OCI-LY7 (cell line): ENCODE data around the gene SARM1. TPM values are rescaled to one million over a fixed set of nuclear protein-coding genes. Genes with fewer than 3 reads are reported as not detected.

Experiments used
- BruUV-seq: library from RNA; stranded (reverse); fragments of 400-500 nt; replicated peaks from 2 replicates; lab custom pipeline; 2021; lab: Mats Ljungman, UMichigan
- CTCF ChIA-PET: fragments of 300-600 bp; sonication (Branson Sonifier 250); formaldehyde crosslinking; loops from one replicate; lab custom pipeline; 2022; ENCODE audit warnings: antibody characterized with exemption; ENCODE audit not compliant: unreplicated experiment; lab: Charles Lee
- POLR2A ChIA-PET: fragments of 300-600 bp; sonication (Branson Sonifier 250); formaldehyde crosslinking; loops from one replicate; lab custom pipeline; 2022; ENCODE audit warnings: antibody characterized with exemption; lab: Charles Lee
- DNase-seq: peaks from one replicate; pipeline ENCODE4 v3.0.0-alpha.2; 2015; ENCODE audit warnings: low spot score
- H2AFZ ChIP-seq: fragments of 200-600 bp; sonication (generic), shearing (Covaris generic); 2 replicates; pipeline ENCODE4 v1.6.1; 2014; ENCODE audit warnings: mild to moderate bottlenecking, antibody characterized with exemption, low read length, moderate library complexity
- H3K27ac ChIP-seq: fragments of 200-600 bp; sonication (generic); 2 replicates; pipeline ENCODE4 v1.5.1; 2014; ENCODE audit warnings: mixed run types, low read depth, mild to moderate bottlenecking, moderate library complexity, low read length, inconsistent platforms; ENCODE audit not compliant: poor library complexity, severe bottlenecking
- H3K36me3 ChIP-seq: fragments of 200-600 bp; sonication (generic); 2 replicates; pipeline ENCODE4 v1.6.1; 2014; ENCODE audit warnings: mild to moderate bottlenecking, antibody characterized with exemption, low read length, moderate library complexity, mixed read lengths; ENCODE audit not compliant: insufficient read depth
- H3K4me1 ChIP-seq: fragments of 200-600 bp; sonication (generic); 2 replicates; pipeline ENCODE4 v1.5.1; 2014; ENCODE audit warnings: mild to moderate bottlenecking, low read length; ENCODE audit not compliant: insufficient read depth, poor library complexity, severe bottlenecking
- H3K4me2 ChIP-seq: fragments of 200-600 bp; sonication (generic); 2 replicates; pipeline ENCODE4 v1.6.1; 2014; ENCODE audit warnings: mild to moderate bottlenecking, low read length
- H3K4me3 ChIP-seq: fragments of 200-600 bp; sonication (generic); 2 replicates; pipeline ENCODE4 v1.5.1; 2014; ENCODE audit warnings: mild to moderate bottlenecking, low read depth, low read length; ENCODE audit not compliant: poor library complexity, severe bottlenecking
- H3K79me2 ChIP-seq: fragments of 200-600 bp; sonication (generic); 2 replicates; pipeline ENCODE4 v1.6.1; 2016; ENCODE audit warnings: low read depth, mild to moderate bottlenecking, low read length, moderate library complexity, mixed read lengths; ENCODE audit not compliant: insufficient read depth
- H3K9me2 ChIP-seq: fragments of 200-600 bp; sonication (generic); 2 replicates; pipeline ENCODE4 v1.6.1; 2016; ENCODE audit warnings: mild to moderate bottlenecking, low read length, mixed read lengths; ENCODE audit not compliant: insufficient read depth
- H3K9me3 ChIP-seq: fragments of 200-600 bp; sonication (generic); 2 replicates; pipeline ENCODE4 v1.6.1; 2014; ENCODE audit warnings: mild to moderate bottlenecking, mixed run types, low read length, mixed read lengths
- H4K20me1 ChIP-seq: fragments of 200-600 bp; sonication (generic); 2 replicates; pipeline ENCODE4 v1.6.1; 2014; ENCODE audit warnings: mild to moderate bottlenecking, antibody characterized with exemption, low read length, moderate library complexity, mixed read lengths; ENCODE audit not compliant: insufficient read depth
- EZH2phosphoT487 ChIP-seq: fragments of 200-600 bp; sonication (generic); IDR thresholded peaks from 2 replicates; pipeline ENCODE4 v1.6.1; 2018; ENCODE audit warnings: low read depth, borderline replicate concordance, mild to moderate bottlenecking, mixed run types, antibody characterized with exemption, low read length, moderate library complexity, mixed read lengths
- intact Hi-C: fragments of 100-400 bp; cut with micrococcal nuclease; formaldehyde crosslinking; loops from one replicate; pipeline ENCODE4 v1.10.0; 2022; ENCODE audit not compliant: unreplicated experiment
- total RNA-seq, 2 experiments: library from RNA; depleted of rRNA in 1 of 2; stranded (reverse); fragments of >200 nt in 1 of 2; shearing (Covaris generic) in 1 of 2; gene quantifications; 2 replicates each; pipeline ENCODE4 v1.2.3, GENCODE V29; 2014 to 2022
- TF ChIP-seq, protein P1 (sequence below): fragments of 200-600 bp; sonication (generic); conservative IDR thresholded peaks from 2 replicates; pipeline ENCODE4 v1.5.1; 2014; ENCODE audit warnings: mild to moderate bottlenecking, antibody characterized with exemption, low read length, moderate library complexity, mixed read lengths

SARM1 gene
- total RNA-seq, 2 experiments from 2014 or later, result 7.5 to 21.3 TPM

DNA sequence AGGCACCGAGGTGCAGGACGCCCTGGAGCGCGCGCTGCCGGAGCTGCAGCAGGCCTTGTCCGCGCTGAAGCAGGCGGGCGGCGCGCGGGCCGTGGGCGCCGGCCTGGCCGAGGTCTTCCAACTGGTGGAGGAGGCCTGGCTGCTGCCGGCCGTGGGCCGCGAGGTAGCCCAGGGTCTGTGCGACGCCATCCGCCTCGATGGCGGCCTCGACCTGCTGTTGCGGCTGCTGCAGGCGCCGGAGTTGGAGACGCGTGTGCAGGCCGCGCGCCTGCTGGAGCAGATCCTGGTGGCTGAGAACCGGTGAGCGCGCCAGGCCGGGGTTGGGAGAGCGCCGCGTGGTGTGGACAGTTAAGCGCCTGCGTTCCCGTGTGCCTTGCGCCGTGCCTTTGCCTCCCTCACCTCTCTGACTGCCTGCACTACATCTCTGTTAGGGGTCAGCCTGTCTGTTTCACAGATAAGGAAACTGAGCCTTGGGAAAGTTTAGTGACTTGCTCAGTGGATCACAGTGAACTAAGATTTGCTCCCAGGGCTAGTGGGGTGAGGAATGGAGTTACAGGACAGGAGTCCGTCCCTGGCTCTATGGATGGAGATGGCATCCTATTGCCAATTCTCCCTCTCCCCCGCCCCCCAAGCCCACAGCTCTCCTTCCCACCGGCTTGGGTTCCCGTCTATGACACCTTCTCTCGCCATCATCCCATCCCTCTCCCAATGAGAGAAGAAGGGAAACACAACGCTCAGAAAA lies 880 bp downstream of the SARM1 start:
- DNase-seq, result peak; percentile 41
- H3K4me3 ChIP-seq, result peak overlapping the region; percentile 80
- POLR2A ChIA-PET, result no interaction called here
- BruUV-seq, result no TSS peak
- CTCF ChIA-PET, result no interaction called here
- intact Hi-C loops, result no loop called here
- no peaks in the 10 kb centered on the region for H3K79me2 ChIP-seq
- H3K4me1 ChIP-seq, result peaks cover 20% of the 10 kb centered on the region
- no peaks in the 10 kb centered on the region for H3K9me2 ChIP-seq
- peak overlapping the region; percentile 91 for H3K4me2 ChIP-seq
- TF ChIP-seq, protein P1, sequence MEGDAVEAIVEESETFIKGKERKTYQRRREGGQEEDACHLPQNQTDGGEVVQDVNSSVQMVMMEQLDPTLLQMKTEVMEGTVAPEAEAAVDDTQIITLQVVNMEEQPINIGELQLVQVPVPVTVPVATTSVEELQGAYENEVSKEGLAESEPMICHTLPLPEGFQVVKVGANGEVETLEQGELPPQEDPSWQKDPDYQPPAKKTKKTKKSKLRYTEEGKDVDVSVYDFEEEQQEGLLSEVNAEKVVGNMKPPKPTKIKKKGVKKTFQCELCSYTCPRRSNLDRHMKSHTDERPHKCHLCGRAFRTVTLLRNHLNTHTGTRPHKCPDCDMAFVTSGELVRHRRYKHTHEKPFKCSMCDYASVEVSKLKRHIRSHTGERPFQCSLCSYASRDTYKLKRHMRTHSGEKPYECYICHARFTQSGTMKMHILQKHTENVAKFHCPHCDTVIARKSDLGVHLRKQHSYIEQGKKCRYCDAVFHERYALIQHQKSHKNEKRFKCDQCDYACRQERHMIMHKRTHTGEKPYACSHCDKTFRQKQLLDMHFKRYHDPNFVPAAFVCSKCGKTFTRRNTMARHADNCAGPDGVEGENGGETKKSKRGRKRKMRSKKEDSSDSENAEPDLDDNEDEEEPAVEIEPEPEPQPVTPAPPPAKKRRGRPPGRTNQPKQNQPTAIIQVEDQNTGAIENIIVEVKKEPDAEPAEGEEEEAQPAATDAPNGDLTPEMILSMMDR, result no peak
- no peak for TF ChIP-seq EZH2phosphoT487
- H3K36me3 ChIP-seq, result no peaks in the 10 kb centered on the region
- peak overlapping the region; percentile 30 for H3K27ac ChIP-seq
- H3K9me3 ChIP-seq, result no peaks in the 10 kb centered on the region
- H2AFZ ChIP-seq, result peak overlapping the region; percentile 72
- no peaks in the 10 kb centered on the region for H4K20me1 ChIP-seq

DNA sequence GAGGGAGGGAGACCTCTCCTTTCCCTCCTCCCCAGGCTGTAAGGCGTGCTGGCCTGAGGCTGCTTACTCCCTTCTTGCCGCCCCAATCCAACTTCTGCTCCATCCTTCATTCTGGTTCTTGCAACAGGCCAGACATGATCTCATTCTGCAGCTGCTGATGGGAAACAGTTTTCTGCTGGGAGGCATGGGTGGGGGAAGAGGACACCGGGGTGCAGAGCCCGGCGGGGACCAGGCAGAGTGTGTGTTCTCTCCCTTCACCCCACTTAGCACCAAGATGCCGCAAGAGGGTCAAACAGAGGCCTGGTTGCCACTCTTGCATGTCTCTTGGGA lies 1.4 kb downstream of the SARM1 start:
- Histone ChIP-seq H2AFZ (no peak overlapping the region), H3K36me3 (no peaks in the 10 kb centered on the region), H3K27ac (no peak overlapping the region), H3K9me2 (no peaks in the 10 kb centered on the region), H3K4me3 (peak overlapping the region; percentile 80), H3K9me3 (no peaks in the 10 kb centered on the region), H4K20me1 (no peaks in the 10 kb centered on the region), H3K4me1 (peaks cover 20% of the 10 kb centered on the region), H3K79me2 (no peaks in the 10 kb centered on the region), H3K4me2 (peak overlapping the region; percentile 91)
- intact Hi-C loops, result no loop called here
- TF ChIP-seq, protein P1, result no peak
- no peak for TF ChIP-seq EZH2phosphoT487
- no peak for DNase-seq
- no TSS peak for BruUV-seq
- ChIA-PET CTCF (no interaction called here), POLR2A (no interaction called here)
